Limb (tissue), 2 donors: ENCODE data around the gene PATJ.
"Not testable (repeated sequence)": the region's sequence is repeated elsewhere in the genome, so short reads cannot be mapped to it uniquely, and the experiment has no call there.

Experiments
- DNase-seq, 2 donors: peaks; one replicate each; pipeline ENCODE4 v3.0.0-alpha.2; 2016; ENCODE audit errors: extremely low spot score in 2 of 2

Gene PATJ

DNA sequence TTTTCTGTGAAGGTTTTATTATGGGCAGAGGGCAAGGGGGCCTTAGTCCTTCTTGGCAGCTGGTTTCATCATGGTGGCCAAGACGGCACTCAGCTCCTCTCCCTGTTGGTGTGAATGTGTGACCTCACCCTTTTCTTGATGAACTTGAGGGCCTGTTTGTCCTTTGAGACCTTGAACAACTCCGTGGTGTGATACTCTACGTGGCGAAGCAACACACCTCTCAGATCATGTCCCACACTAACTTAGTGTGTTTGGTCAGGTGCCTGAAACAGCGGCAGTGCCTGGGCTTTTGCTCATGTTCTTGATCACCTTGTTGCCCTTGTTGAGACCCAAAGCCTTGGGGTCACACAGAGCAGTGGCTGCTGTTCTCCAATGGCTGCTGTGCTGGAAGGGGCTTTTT lies 465.8 kb downstream of the PATJ start:
- DNase-seq, result no peak

- no peak for DNase-seq
Measured at GRCh38 chr1:62208970-62209369, 466.7 kb downstream of the PATJ start.

GRCh38 chr1:62209931-62210595 lies 467.8 kb downstream of the PATJ start:
- no peak for DNase-seq

DNA sequence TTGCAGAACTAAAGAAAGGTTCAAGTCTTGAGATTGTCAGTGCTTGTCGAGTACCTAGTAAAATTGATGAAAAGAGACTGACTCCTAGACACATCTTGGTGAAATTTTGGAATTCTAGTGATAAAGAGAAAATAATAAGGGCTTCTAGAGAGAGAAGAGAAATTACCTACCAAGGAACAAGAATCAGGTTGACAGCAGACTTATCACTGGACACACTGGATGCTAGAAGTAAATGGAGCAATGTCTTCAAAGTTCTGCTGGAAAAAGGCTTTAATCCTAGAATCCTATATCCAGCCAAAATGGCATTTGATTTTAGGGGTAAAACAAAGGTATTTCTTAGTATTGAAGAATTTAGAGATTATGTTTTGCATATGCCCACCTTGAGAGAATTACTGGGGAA lies 468.7 kb downstream of the PATJ start:
- DNase-seq, result no peak

GRCh38 chr1:62212411-62212810 lies 470.1 kb downstream of the PATJ start:
- DNase-seq, result no peak

- DNase-seq, result no peak
Measured at GRCh38 chr1:62213075-62213914, 471.0 kb downstream of the PATJ start.

DNA sequence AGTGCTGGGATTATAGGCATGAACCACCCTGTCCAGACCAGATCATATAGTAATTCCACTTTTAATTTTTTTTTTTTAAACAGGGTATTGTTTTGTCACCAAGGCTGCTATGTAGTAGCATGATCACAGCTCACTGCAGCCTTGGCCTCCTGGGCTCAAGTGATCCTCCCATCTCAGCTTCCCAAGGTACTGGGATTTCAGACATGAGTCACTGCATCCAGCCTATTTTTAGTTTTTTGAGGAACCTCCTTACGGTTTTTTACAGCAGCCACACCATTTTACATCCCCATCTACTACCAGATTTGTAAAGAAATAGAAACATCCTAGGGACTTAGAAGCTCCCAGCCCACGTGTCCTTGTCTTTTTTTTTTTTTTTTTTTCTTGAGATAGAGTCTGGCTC lies 476.3 kb downstream of the PATJ start:
- DNase-seq, result no peak

GRCh38 chr1:62220456-62220855 lies 478.2 kb downstream of the PATJ start:
- DNase-seq, result not testable (repeated sequence)

- DNase-seq, result no peak
Measured at GRCh38 chr1:62221171-62221570, 478.9 kb downstream of the PATJ start.

DNA sequence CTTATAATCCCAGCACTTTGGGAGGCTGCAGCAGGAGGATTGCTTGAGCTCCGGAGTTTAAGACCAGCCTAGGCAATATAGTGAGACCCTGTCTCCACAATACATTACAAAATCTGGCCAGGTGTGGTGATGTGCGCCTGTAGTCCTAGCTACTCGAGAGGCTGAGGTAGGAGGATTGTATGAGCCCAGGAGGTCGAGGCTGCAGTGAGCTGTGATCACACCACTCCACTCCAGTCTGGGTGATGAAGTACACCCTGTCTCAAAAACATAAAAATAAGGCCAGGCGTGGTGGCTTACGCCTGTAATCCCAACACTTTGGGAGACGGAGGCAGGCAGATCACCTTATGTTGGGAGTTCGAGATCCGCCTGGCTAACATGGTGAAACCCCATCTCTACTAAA lies 480.0 kb downstream of the PATJ start:
- DNase-seq, result no peak

DNA sequence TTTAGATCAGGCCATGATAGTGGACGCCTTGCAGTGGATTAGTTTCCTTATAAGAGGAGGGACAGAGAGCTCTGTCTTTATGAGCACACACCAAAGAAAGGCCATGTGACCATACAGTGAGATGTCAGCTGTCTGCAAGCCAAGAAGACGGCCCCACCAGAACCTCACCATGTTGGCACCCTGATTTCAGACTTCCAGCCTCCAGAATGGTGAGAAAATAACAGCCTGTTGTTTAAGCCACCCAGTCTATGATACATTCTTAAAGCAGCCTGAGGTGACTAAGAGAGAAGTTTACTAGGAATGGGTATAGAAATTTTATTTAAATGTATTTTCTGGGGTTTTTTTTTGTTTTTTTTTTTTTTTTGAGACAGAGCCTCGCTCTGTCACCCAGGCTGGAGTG lies 481.9 kb downstream of the PATJ start:
- DNase-seq, result no peak

DNA sequence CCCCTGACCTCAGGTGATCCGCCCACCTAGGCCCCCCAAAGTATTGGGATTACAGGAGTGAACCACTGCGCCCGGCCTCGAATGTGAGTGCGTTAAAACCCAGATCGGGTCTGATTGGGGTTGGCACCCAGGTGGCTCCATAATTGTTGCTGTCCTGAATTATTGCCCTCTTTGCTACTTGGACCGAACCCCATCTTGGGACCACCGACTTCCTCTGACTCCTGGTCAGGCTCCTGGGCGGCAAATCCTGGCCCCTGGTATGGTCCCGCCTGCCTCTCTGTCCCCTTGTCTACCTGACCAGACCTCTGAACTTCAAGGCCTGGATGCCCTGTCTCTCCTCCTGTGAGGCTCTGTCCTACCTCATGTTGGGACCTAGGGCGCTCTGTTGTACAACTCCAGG lies 485.2 kb downstream of the PATJ start:
- no peak for DNase-seq
